NT2/D1 (cell line): ENCODE results near the gene NAXE.

Experiments used
- SUZ12 ChIP-seq: IDR thresholded peaks from 2 replicates; pipeline ENCODE4 v1.6.1; 2011; ENCODE audit not compliant: insufficient read length, insufficient read depth; ENCODE audit errors: extremely low read depth
- YY1 ChIP-seq: IDR thresholded peaks from 2 replicates; pipeline ENCODE4 v1.6.1; 2011; ENCODE audit not compliant: insufficient read length, insufficient read depth
- ZNF274 ChIP-seq: IDR thresholded peaks from 2 replicates; pipeline ENCODE4 v1.6.1; 2011; ENCODE audit warnings: mild to moderate bottlenecking, low read depth, low read length

DNA sequence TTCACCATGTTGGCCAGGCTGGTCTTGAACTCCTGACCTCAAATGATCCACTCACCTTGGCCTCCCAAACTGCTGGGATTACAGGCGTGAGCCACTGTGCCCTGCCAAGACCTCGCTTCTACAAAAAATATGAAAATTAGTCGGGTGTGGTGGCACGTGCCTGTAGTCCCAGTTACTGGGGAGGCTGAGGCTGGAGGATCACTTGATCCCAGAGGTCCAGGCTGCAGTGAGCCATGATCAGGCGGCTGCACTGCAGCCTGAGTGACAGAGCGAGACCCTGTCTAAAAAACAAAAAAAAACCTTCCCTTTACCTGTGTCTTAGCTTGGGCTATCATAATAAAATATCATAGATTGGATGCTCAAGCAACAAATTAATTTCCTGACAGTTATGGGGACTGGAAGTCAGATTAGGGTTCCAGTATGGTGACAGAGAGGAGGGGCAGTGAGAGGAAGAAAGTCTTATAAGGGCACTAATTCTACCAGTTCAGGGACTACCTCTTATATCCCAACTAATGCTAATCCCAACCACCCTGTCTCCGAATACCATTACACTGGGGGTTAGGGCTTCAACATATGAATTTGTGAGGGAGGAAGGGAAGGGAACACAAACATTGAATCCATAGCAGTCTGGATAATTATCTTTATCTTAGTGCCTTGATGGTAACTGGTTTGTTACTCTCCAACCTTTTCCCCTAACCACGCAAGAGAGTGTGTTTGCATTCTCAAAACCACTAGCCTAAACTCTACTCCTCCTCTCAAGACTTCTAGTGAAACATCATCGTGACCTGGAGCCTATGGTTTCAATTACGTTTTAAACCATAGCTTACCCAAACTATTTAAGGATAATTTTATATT lies 1.0 kb upstream of the NAXE start:
- TF ChIP-seq SUZ12 (no peak), YY1 (no peak), ZNF274 (no peak)
